Activated naive CD4-positive, alpha-beta T cell treated with anti-CD3 and anti-CD28 coated beads, Interleukin-2, amount 50 U/mL, for 16 hours (primary cell): ENCODE data around the gene DYRK1A.

Source experiments
- DNase-seq: peaks from one replicate; pipeline ENCODE4 v3.0.0-alpha.2; 2020

Gene DYRK1A

DNA sequence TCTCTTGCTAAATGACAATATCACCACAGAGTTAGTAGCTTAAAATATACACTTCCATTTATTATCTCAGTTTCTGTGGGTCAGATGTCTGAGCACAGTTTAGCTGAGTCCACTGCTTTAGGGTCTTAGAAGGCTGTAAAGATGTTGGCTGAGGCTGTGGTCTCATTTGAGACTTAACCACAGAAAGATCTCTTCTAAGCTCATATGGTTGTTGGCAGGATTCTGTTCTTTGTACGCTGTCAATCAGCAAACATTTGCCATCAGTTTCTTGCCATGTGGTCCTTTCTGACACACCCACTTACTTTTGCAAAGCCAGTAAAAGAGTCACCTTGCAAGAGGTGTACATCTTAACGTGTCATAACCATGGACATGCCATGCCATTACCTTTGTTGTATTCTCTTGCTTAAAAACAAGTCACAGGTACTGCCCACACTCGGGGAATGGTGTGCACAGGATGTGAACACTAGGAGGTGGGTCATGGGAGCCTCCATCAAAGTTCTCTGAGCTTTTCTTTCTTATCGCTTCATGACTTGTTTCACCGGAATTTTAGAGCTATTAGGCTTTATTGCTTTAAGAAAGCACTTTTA lies 18.7 kb downstream of the DYRK1A start:
- no peak for DNase-seq

DNA sequence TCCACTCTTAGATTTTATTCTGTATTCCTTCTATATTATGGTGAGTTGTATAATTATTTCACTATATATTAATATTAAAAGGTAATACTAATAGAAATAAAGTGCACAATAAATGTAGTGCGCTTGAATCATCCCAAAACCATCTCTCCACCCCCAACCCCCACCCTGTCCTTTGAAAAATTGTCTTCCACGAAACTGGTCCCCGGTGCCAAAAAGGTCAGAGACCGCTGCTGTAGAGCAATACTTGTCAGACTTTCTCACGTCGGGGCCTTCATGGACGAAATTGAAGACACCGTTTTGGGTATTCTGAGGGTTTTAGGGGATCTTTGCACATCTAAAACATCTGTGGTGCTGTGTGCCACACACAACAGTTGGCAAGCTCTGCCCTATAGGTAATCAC lies 19.6 kb downstream of the DYRK1A start:
- no peak for DNase-seq

DNA sequence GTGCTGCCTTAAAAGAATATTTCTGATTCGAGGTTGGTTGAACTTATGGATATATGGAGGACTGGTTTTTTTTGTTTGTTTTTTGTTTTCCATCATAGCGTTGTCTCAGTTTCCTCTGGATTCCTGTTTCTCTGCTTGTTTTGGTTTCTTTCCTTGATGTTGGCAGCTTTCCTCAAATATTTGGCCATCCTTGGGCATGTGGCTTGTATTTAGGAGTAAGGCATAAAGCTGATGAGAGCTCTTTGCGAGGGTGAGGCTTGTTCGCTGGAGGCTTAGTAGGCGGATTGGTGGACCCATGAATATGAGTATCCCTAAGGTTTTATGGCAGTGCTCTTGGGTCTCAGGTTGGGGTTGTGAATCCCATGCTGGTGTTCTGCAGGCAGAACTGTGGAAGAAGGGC lies 22.9 kb downstream of the DYRK1A start:
- no peak for DNase-seq

DNA sequence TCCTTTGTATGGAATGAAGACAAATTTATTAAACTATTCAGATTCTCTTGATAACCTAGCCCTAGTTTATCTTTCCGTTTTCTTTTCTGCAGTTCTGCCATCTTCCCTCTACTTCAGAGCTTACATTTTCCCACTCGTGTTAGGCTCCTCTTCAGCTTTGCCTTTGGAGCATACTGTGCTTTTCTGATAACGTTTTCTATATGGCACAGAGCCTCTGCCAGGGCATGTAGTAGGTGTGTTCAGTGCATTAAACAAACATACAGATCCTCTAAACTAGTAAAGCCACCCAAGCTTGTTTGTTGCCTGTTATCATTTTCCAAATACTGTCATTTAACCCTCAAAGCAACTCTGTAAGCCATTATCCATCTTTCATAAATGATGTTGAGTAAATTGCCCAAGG lies 25.1 kb downstream of the DYRK1A start:
- no peak for DNase-seq

DNA sequence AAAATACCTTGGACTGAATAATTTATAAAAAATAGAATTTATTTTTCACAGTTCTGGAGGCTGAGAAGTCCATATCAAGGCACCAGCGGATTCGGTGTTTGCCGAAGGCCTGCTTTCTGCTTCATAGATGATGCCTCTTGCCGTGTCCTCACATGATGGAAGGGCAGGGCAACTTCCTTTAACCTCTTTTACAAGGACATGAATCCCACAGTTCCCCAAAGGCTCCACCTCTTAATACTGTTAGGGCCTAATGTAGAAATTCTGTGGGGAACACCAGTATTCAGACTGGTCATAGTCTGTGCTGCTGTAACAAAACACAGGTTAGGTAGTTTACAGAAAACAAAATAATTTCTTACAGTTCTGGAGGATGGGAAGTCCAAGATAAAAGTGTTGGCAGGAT lies 25.9 kb downstream of the DYRK1A start:
- DNase-seq = no peak

DNA sequence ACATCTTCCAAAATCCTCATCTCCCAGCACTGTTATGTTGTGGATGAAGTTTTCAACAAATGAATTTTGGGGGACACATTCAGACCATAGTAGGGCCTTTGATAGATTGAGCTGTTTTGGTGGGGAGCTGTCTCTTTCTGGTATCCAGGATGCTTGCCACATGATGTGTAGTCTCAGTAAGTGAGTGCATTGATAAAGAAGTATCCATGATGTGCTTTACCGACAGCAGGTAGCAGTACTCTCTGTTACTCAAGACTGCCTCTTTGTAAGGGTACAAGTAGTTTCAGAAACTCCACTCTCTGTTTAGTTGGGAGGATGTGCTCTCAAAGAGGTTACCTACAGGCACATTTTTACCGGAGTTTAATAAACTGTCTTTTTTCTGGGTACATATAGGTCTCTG lies 26.5 kb downstream of the DYRK1A start:
- no peak for DNase-seq

DNA sequence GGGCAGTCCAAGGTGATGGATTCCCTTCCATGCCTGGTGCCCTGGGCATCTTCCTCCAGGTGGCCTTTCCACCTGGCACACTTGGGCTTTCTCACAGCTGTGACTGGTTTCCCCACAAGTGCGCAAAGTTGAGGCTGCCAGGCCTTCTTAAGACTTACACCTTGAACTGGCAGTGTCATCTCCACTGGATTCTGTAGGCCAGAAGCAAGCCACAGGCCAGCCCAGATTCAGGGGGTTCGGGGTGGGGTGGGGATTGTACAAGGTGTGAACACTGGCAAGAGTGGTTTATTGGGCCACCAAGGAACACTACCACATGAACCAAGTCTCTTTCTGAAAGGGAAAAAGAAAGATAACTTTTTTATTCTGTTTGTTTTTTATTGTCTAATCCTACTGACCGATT lies 27.2 kb downstream of the DYRK1A start:
- no peak for DNase-seq

DNA sequence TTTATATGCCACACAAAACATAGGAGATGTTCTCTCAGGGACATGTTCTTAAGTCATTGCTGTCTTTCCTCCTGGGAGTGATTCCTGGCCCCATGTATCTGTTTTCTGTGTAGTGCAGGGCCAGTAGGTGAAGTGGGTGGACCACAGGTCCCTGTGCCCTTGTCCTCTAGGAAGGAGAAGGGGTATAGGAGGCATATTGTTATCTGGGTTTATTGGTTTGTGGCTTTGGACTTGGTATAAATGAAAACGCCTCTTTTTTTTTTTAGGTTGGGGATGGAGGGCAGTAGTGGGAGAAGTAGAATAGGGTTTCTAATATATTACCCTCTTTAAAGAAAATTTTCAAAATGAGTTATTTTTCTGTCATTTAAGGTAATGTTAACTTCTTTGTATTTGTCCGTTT lies 29.4 kb downstream of the DYRK1A start:
- DNase-seq = no peak

DNA sequence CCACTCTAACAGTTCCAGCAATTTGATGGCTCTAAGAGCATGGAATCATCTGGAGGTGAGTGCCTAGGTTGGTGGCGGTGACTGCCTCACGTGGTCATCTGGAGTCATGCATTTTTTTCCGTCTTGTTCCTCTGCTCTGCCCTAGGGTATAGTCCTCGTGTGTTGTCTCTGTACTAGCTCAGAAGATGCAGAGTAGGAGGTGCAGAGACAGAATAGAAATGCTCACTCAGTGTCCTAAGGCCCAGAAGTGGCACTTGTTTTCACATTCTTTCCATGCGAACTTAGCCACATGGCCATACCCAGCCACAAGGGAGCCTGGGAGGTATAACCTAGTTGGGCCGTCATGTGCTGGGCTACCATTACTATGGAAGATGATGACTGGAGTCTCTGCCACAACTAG lies 30.3 kb downstream of the DYRK1A start:
- DNase-seq = no peak

DNA sequence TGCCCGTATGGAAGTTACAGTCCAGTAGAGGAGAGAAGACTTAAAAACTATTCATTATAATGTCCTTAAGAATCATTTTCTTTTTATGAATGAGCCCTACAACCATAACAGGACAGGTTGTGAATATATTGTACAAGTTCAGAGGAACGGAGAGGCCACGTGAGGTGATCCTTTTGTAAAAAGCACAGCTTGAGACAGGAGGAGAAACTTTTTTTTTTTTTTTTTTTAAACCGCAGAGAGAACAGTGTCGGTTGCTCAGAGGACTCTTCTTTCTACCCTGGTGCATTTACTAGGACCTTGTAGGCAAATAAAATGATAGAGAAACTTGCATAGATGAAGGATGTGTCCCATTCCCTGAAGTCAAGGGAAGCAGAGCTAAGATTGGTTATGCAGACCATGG lies 32.1 kb downstream of the DYRK1A start:
- DNase-seq = no peak

DNA sequence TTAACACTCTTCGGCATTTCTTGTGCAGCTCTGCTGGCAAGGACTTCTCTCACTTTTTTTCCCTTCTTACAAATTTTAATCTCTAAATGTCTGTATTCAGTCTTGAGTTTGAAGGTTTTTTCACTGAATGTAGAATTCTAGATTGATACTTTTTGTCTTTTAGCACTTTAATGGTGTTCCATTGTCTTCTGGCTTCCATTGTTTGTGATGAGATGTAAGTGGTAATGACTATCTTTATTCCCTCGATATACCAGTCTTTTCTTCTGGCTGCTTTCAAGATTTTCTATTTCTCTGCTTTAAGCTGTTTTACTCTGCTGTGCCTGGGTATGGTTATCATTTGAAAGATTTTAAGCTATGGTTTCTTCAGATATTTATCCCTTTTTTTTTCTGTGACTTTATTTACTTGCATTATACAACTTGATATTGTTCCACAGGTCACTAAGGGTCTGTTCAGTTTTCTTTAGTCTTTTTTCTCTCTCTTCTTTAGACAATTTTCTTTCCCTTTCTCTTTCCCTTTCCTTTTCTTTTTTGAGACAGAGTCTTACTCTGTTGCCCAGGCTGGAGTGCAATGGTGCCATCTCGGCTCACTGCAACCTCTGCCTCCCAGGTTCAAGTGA lies 35.8 kb downstream of the DYRK1A start:
- no peak for DNase-seq

DNA sequence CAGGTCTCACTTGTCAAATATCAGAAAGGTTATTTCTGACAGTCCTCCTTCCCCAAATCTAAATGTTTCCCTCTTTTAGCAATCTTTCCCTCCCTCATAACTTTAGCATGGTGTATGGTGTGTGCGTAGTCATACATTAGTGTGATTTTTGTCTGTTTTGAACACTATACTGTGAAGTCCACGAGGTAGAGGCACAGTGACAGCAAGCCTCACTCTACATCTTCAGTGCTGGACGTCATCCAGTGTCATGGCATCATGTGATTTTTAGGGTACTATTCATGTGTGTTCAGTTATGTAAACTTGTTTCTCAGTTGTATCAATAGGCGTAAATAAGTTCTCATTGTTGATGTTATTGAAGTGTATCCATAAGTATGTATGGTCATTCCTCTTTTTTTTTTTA lies 39.1 kb downstream of the DYRK1A start:
- DNase-seq = no peak

DNA sequence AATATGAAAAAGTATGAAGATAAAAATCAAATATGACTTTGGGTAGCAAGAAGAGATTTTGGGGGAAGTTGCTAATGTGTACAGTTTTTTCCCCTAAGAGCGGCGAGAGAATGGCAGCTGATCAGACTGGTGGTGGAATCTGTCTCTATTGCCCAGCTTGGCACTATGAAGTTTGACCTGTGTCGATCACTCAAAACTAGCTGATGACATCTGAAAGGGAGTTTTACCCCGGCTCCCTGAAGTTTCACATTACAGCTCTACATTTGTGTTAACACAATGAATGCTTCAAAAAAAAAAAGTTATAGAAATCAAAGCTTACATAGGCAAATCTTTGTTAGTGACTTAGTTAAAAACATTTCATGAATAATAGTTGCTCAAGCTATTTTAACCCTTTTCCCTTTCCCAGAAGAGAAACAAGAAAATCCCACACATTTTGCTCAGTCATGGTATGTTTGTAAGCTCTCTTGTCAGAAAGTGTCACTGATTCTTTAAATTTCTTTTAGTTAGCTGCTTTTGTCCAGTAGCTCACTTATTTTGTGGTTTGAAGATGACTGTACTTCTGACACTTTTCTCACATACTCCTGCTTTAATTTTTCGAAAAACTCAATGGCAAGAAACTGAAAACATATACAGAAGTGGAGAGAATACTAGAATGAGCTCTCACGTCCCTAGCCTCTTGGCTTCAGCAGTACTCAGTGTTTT lies 41.3 kb downstream of the DYRK1A start:
- DNase-seq = no peak

DNA sequence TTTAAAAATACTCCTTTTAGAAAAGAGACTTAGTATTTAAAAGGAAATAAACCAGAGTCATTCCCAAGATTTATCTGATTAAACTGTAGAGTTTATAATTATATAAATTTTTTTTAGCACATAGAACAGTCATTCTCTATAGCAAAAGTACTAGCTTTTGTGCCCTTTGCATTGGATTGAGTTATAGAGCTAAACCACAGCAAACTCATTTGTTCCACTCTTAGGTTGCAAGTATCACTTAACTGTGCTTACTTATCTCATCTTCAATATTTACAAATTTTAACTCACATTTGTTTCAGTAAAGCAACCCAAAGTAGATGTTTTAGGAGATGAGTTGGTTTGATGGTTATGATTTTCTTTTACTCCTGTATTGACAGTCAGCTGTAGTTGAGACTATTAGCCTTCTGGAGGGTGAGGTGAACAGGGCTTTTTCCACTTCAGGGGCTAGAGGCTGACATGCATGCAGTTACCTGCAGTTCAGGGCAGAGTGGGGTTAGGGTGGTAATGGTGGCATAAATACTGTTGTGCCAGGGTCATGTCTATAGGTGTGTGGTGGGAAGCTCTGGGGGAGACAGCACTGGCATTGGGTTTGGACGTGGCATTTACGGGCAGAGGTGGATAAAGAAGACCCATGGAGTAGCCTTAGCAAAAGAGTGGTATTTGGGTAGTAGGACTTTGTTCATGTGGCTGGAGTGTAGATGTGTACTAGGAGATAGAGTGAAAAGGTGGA lies 42.1 kb downstream of the DYRK1A start:
- DNase-seq = no peak

DNA sequence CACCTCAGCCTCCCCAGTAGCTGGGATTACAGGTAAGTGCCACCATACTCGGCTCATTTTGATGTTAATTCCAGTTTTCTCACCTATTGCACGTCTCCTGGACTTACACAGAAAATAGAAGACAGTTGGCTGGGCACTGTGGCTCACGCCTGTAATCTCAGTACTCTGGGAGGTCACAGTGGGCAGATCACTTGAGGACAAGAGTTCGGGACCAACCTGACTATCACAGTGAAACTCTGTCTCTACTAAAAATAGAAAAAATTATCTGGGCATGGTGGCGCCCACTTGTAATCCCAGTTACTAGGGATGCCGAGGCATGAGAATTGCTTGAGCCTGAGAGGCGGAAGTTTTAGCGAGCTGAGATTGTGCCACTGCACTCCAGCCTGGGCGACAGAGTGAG lies 44.1 kb downstream of the DYRK1A start:
- no peak for DNase-seq

DNA sequence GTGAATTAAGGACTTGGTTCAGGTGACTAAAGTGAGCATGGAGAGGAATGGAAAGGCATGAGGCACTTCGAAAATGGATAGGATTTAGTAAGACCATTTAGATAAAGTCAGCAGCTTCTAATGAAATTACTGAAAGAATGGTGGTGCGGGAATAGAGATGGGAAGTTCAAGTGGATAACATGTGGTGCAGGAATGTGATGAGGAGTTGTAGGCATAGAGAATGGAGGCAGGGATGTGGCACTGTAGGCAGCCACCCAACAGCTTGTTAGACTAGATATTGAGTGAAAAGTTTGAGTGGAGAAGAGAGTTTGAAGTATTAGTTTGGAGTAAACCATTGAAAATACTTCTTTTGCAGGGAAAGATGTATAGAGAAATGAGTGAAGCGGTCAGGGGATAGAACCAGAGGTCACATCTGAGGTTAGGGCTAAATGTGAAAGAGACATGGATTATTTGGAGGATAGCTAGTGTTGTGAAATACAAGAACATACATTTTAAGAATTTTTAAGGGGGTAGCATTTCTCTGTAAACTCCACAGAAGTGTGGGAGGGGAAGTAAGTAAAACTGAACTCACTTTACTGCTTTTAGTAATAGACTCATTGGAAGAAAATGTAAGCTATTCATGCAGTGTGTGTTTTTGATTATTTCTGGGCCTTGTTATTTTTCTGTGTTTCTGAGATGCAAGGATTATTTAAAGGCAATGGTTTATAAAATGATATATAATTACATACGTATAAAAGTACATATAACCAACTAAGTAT lies 46.2 kb downstream of the DYRK1A start:
- no peak for DNase-seq

DNA sequence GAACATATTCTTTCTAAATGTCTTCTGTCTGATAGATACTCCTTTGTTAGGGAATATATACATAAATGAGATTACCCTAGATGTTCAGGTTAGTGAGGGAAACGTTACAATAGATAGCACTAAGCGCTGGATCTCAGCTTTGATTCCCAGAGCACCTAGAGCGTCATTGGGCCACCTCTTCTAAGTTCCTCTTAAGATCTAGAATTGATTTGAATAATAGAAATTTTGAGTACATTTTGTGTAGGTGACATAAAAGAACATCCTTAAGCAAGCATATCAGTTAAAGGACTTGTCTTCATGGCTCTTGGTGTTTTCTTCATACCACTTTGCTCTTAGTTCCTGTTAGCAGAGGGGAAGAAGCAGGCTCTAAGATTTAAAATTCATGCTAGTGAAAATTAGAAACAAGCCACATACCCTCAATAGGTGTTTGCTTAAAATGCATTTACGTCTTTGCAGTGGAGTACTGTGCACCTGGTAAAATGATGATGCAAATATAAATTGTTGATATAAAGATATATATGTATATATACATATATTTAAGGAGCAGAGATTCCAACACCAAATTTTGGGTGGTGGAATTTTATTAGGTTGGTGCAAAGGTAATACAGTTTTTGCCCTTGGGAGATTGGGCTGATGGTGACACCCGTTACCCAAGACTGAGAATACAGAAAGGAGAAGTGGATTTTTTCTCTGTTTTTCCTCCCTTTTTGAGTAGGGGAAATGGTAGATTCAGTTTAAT lies 47.1 kb downstream of the DYRK1A start:
- DNase-seq = no peak

DNA sequence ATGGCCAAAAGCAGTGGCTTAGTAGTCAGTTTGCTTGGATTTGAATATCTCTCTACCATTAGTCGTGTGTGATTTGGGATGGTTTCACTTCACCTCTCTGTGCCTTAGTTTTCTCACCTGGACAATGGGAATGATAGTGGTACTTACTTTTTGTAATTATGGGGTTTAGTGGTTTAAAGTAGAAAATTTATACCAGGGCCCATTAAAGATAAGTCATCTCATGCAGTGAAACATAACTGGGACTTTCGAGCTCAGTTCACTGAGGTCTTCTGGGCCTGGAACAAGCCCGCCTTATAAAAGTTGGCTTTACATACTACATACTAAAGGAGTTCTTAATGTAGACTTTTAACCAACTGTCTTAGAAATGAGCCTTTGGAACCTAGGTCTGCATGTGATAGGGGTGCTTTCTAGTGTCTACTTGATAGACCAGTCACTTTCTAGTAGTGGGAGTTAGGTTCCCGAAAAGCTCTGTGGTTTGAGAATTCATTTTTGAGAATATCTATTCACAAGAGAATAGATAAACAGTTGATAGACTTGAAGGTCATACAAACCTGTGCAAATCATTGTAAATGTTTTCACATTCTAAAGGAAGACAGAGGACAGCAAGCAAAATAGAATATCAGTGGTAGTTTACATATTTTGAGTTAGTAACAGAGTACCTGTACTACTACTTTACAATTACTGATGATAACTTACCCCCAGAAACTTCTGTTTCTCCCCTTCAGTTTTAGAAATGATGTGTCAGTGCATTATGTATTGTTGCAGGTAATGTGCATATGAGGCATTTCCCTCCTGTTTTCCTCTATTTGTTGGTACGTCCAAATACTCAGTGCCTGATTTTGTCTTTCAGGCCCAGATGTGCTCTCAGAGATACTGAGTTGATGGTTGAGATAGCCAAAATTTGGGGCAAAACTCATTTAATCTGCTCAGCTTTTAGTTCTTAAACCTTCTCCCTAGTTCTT lies 48.0 kb downstream of the DYRK1A start:
- no peak for DNase-seq

DNA sequence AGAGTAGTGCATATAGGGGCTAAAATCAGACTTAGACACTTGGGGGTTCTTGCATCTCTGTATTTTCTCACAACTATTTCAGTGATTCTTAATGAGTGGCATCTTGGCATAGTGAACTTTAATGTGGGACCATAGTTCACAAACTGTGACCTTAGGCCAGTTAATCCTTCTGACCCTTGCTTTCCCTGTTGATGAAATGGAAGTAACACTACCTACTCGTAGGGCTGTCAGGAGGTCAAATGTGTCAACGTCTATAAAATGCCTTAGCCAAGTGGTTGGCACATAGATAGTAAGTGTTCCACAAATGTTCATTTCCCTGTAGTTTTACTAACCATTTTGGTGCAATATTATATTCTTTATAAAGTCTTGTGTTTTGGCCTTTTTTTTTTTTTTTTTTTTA lies 49.4 kb downstream of the DYRK1A start:
- no peak for DNase-seq

DNA sequence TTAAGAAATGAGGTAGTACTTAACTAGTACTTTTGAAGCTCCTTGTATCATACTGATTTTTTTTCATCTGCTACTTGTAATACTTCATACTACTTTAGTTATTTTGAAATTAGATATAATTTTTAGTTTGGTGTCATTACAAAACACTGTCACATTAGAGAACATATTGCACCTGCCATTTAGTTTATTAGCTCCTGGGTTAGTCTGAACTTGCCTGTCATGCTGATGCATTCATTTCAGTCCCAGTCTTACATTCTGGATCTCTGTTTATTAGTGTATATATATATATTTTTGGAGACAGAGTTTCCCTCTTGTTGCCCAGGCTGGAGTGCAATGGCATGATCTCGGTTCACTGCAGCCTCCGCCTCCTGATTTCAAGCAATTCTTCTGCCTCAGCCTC lies 50.3 kb downstream of the DYRK1A start:
- no peak for DNase-seq

DNA sequence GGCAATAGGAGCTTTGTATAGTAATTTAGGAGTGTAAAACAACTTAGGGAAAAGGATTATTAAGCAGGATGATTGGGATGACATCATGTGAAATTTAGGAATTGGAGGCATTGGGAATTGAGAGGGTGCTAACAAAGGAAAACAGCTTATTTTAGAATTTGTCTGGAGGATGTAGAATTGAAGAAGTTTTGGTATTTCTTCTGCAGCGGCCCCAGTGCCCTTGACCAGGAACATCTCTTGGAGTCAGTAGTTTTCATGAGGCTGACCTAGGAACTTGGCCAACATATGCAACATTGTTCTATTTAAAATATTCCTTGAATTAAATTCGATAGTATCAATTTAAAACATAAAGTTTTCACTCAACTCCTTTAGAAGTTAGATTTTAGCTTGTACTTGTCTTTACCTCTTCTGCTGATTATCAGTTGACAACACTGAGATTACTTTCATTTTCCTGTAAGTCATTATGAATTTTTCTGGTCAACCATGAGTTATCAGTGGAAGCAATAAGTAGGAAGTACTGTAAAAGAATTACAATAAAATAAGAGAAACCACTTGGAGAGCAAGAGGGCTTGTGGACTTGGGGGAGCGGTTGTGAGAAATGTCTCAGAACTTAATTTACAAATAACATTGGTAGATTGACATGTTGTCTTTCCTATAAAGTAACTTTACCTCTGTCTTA lies 52.8 kb downstream of the DYRK1A start:
- no peak for DNase-seq
